ENCODE data around the gene MRPS17.
"Not testable (repeated sequence)": the region's sequence is repeated elsewhere in the genome, so short reads cannot be mapped to it uniquely, and the experiment has no call there.

Gene MRPS17

DNA sequence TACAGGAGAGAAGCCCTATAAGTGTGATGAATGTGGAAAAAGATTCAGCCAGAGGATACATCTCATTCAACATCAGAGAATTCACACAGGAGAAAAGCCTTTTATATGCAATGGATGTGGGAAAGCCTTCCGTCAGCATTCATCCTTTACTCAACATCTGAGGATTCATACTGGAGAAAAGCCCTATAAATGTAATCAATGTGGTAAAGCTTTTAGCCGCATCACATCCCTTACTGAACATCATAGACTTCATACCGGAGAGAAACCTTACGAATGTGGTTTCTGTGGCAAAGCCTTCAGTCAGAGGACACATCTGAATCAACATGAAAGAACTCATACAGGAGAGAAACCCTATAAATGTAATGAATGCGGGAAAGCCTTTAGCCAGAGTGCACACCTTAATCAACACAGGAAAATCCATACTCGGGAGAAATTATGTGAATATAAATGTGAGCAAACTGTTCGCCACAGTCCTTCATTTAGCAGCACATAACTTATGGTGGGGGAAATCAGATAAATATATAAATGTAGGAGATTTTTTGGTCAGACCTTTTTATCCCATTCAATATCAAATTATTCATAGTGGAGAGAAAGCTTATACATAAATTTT is 12.1 kb upstream of the MRPS17 start:
- Histone ChIP-seq H3K79me2 (ENCODE audit: insufficient read depth, low read length) (no peaks in the 10 kb centered on the region), H3K9me2 (replicated peaks; ENCODE audit: insufficient read depth, low read length) (no peaks in the 10 kb centered on the region), H3K9ac (ENCODE audit: low read length) (no peak overlapping the region), H3K4me2 (ENCODE audit: low read depth, low read length, poor library complexity, severe bottlenecking) (no peak overlapping the region), H3K27me3 (ENCODE audit: low read length) (no peaks in the 10 kb centered on the region), H3K36me3 (ENCODE audit: low read length) (no peaks in the 10 kb centered on the region), H2AFZ (ENCODE audit: low read depth, low read length, severe bottlenecking) (no peak overlapping the region), H3K27ac (ENCODE audit: low read depth, low read length) (no peak overlapping the region), H3K9me3 (ENCODE audit: insufficient read depth, low read length) (peaks cover 24% of the 10 kb centered on the region; the same call in 1 of the 2 replicates), H3K4me3 (ENCODE audit: insufficient read depth, low read length, poor library complexity, severe bottlenecking) (no peak overlapping the region), H3F3A (ENCODE audit: insufficient read depth) (no peaks in the 10 kb centered on the region), H4K20me1 (ENCODE audit: low read depth, low read length) (no peaks in the 10 kb centered on the region)
- TF ChIP-seq CTCF (IDR thresholded peaks at IDR 0.05; ENCODE audit: insufficient read depth, low read length, poor library complexity, severe bottlenecking) (no peak), EZH2phosphoT487 (conservative IDR thresholded peaks at IDR 0.05; ENCODE audit: low read length) (no peak)

DNA sequence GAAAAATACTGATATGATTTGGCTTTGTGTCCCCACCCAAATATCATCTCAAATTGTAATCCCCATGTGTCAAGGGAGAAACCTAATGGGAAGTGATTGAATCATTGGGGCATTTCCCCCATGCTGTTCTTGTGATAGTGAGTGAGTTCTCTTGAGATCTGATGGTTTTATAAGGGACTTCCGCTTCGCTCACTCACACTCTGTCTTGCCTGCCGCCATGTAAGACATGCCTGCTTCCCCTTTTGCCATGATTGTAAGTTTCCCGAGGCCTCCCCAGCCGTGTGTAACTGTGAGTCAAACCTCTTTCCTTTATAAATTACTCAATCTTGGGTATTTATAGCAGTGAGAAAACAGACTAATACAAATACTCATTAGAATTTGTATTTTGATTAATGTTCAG is 5.1 kb upstream of the MRPS17 start:
- Histone ChIP-seq H2AFZ (ENCODE audit: low read depth, low read length, severe bottlenecking) (no peak overlapping the region), H3K36me3 (ENCODE audit: low read length) (no peaks in the 10 kb centered on the region), H4K20me1 (ENCODE audit: low read depth, low read length) (no peaks in the 10 kb centered on the region), H3K9me2 (replicated peaks; ENCODE audit: insufficient read depth, low read length) (no peaks in the 10 kb centered on the region), H3K4me2 (ENCODE audit: low read depth, low read length, poor library complexity, severe bottlenecking) (no peak overlapping the region), H3K27ac (ENCODE audit: low read depth, low read length) (no peak overlapping the region), H3K4me3 (ENCODE audit: insufficient read depth, low read length, poor library complexity, severe bottlenecking) (no peak overlapping the region), H3K9me3 (ENCODE audit: insufficient read depth, low read length) (peaks cover 3% of the 10 kb centered on the region; the same call in 1 of the 2 replicates), H3K9ac (ENCODE audit: low read length) (no peak overlapping the region), H3F3A (ENCODE audit: insufficient read depth) (no peaks in the 10 kb centered on the region; the same call in 1 of the 2 replicates), H3K27me3 (ENCODE audit: low read length) (no peaks in the 10 kb centered on the region), H3K79me2 (ENCODE audit: insufficient read depth, low read length) (no peaks in the 10 kb centered on the region)
- TF ChIP-seq EZH2phosphoT487 (conservative IDR thresholded peaks at IDR 0.05; ENCODE audit: low read length) (no peak), CTCF (IDR thresholded peaks at IDR 0.05; ENCODE audit: insufficient read depth, low read length, poor library complexity, severe bottlenecking) (no peak)

- peak overlapping the region; percentile 88 for H3K9ac ChIP-seq (ENCODE audit: low read length)
- not testable (repeated sequence) for H3K9me3 ChIP-seq (ENCODE audit: insufficient read depth, low read length); H3K36me3 ChIP-seq (ENCODE audit: low read length); H3F3A ChIP-seq (ENCODE audit: insufficient read depth); H3K27ac ChIP-seq (ENCODE audit: low read depth, low read length); H3K9me2 ChIP-seq (replicated peaks; ENCODE audit: insufficient read depth, low read length); H4K20me1 ChIP-seq (ENCODE audit: low read depth, low read length); H3K27me3 ChIP-seq (ENCODE audit: low read length)
- H2AFZ ChIP-seq (ENCODE audit: low read depth, low read length, severe bottlenecking): peak overlapping the region; percentile 64
- H3K4me3 ChIP-seq (ENCODE audit: insufficient read depth, low read length, poor library complexity, severe bottlenecking): peak overlapping the region; percentile 94
- H3K4me2 ChIP-seq (ENCODE audit: low read depth, low read length, poor library complexity, severe bottlenecking): peak overlapping the region; percentile 66
- H3K79me2 ChIP-seq (ENCODE audit: insufficient read depth, low read length): peaks cover 22% of the 10 kb centered on the region
Observed at GRCh38 chr7:55952352-55952671, 635 bp downstream of the MRPS17 start.

- H3K79me2 ChIP-seq (ENCODE audit: insufficient read depth, low read length): peaks cover 22% of the 10 kb centered on the region
- no peaks in the 10 kb centered on the region for H3K9me2 ChIP-seq (replicated peaks; ENCODE audit: insufficient read depth, low read length)
- TF ChIP-seq CTCF (IDR thresholded peaks at IDR 0.05; ENCODE audit: insufficient read depth, low read length, poor library complexity, severe bottlenecking) (no peak), EZH2phosphoT487 (conservative IDR thresholded peaks at IDR 0.05; ENCODE audit: low read length) (no peak)
- no peaks in the 10 kb centered on the region for H3K9me3 ChIP-seq (ENCODE audit: insufficient read depth, low read length)
- no peaks in the 10 kb centered on the region for H3F3A ChIP-seq (ENCODE audit: insufficient read depth)
- H3K4me2 ChIP-seq (ENCODE audit: low read depth, low read length, poor library complexity, severe bottlenecking): no peak overlapping the region
- H3K4me3 ChIP-seq (ENCODE audit: insufficient read depth, low read length, poor library complexity, severe bottlenecking): no peak overlapping the region
- no peak overlapping the region for H3K9ac ChIP-seq (ENCODE audit: low read length)
- H4K20me1 ChIP-seq (ENCODE audit: low read depth, low read length): no peaks in the 10 kb centered on the region
- H3K27me3 ChIP-seq (ENCODE audit: low read length): no peaks in the 10 kb centered on the region
- no peak overlapping the region for H2AFZ ChIP-seq (ENCODE audit: low read depth, low read length, severe bottlenecking)
- H3K36me3 ChIP-seq (ENCODE audit: low read length): no peaks in the 10 kb centered on the region
- H3K27ac ChIP-seq (ENCODE audit: low read depth, low read length): no peak overlapping the region
Observed at GRCh38 chr7:55953707-55954475, 2.2 kb downstream of the MRPS17 start.
